GM19099 (cell line): ENCODE data around the gene PRR32.

Experiments used
- POLR2A ChIP-seq: IDR thresholded peaks from 3 replicates; pipeline ENCODE4 v1.6.1; 2011; ENCODE audit warnings: low read depth; ENCODE audit not compliant: insufficient read length; ENCODE audit errors: extremely low read depth

The PRR32 gene

DNA sequence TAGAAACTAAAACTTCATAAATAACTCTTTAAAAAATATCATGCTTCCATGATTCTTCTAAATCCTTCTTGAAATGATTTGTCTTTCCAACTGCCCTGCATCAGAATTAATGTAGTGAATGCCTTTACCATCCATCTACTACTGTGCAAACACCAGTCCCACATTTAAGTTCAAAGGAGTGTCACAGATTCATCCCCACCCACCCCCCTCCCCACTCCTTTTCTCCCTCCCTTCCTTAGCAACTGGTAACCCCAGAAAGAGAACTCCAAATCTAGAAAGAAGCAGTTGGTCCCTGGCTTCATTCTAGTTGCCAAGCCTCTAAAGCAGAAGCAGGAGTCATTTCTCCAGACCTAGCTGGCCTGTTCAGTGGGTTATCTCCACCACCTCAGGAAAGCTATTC lies at the start of gene PRR32:
PRR32 (plus strand) TSS at position 301 of the 400 bp plus-strand sequence. CDS start 115 bp downstream, outside the sequence.
- no peak for TF ChIP-seq POLR2A

DNA sequence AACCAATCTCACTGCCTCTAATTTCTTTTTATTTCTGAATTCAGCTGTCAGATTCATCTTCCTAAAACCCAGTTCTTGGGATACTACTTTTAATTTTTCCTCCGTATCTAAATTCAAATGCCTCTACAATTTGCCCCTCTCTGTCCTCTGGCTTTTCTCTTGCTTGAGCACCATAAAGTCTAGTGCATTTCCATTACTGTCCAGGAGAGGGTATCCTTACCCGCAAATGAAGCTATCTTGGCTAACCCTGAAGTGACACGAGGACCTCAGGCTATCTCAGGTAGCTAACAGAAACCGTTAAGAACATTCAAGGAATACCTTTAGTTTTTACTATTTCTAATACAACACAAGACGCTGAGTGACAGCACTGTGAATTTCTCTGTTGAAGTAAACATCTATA lies 49.4 kb upstream of the PRR32 start:
- TF ChIP-seq POLR2A = no peak

DNA sequence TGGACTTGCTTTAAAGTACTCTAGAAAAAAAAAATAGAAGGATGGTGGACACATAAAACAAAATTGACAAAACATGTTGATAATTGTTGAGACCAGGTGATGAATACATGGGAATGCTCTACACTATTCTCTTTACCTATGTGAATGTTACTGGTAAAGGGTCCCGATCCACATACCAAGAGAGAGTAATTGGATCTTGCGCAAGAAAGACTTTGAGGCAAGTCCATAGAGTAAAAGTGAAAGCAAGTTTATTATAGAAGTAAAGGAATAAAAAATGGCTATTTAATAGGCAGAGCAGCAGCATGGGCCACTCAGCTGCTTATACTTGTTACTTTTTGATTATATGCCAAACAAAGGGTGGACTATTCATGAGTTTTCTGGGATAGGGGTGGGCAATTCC lies 34.0 kb upstream of the PRR32 start:
- TF ChIP-seq POLR2A = no peak

- no peak for TF ChIP-seq POLR2A
These were observed 20.5 kb upstream of the PRR32 start for GRCh38 chrX:126799059-126799458.

DNA sequence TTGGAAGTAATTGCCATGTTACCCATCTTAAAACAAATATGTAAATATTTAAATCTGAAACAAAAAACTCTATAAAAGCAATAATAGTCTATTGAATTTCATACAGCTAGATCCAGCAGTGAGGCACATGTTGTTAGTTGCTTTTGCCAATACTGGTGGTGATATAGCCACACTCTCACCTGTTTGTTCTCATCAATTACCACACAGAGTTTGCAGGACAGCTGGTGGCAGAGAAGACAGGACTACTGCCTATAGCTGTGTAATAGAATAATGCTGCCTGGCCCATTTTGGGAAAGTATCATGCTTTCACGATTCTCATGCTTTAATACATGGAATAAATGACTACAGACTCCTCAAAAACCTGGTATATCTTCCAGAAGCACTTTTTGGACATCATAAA lies 3.7 kb upstream of the PRR32 start:
- no peak for TF ChIP-seq POLR2A

DNA sequence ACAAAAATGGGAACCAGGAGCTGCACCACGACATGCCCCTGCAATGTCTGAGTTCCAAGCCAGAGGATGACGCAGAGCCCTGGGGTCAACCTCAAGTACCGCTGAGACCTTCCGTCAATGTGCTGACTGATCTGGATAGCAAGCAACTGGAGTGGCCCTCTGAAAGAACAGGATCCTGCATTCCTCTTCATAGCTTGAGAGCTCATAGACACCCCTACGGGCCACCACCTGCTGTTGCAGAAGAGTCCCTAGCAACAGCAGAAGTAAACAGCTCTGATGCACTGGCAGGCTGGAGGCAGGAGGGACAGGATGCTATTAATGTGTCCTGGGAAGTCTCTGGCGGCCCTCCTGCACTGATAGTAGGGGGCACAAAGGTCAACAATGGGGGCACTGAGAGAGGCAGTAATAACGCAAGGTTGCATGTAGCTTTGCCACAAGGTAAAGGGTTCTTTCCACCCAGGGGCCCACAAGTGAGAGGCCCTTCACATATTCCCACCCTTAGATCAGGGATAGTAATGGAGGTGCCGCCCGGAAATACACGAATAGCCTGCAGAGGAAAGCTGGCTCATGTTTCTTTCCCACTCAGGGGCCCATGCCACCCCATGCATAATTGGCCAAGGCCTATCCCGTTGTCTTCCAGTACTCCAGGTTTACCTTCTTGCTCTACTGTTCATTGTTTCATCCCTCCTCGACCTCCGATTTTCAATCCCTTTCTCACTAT lies 1.3 kb downstream of the PRR32 start:
- TF ChIP-seq POLR2A = no peak

DNA sequence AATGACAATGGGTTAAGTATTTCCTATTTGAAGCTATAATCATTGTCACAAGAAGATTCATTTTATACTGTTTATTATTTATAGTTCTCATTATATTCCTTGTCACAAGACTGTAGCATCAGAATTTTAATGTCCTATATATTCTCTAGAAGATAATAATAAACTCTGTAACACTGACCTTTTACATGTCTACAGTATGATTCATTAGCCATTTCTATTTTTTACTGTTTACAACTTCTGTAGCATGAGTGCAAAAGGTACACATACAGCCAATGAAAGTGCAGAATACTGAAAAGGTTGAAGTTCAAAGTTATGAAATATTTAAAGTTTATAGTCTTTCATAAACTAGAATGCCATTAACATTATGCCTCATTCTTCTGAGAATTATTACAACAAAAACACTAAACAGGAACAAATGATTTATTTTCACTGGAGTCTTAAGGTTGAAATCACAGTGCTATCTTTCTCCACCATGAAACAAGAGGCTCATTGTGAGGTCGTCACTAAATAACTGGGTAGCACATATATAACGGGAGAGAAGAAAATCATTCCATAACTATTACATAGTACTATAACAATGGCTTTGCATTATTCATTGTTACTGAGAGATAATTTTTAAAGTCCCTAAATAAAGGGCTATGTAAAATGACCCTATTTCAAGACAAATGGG lies 4.9 kb downstream of the PRR32 start:
- TF ChIP-seq POLR2A = no peak

DNA sequence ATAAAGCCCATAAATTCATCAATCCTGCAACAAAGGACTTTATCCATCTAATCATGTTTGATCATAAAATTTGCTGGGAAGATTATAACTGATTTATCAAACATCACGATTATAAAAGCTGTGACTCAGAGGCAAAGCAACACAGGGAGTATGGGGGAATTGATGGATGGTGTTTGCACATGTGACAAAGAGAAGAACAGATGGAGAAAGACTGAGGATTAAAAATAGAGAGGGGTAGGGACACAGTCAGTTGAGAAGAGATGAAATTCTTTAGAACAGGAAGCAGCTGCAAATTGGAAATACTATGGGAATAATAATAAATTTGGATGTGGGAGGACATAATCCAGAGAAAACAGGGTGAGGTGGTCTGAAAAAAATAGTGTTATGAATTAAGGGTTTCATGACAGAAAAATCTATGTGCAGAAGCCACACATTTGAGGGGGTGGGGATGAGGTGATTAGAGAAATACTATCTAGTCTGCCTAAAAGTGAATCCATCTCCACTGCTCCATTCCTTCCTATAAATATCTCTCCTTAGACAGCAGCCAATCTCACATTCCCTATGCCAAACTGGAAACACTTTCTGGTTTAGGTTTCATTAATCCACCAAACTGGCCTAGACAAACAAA lies 6.2 kb downstream of the PRR32 start:
- TF ChIP-seq POLR2A = no peak

- TF ChIP-seq POLR2A = no peak
These were observed 16.7 kb downstream of the PRR32 start for GRCh38 chrX:126836186-126836585.

GRCh38 chrX:126847143-126847542 lies 27.6 kb downstream of the PRR32 start:
- no peak for TF ChIP-seq POLR2A

- no peak for TF ChIP-seq POLR2A
These were observed 36.5 kb downstream of the PRR32 start for GRCh38 chrX:126855839-126856524.
